HEK293 (cell line): ENCODE measurements around the gene HLA-DRB1.

Experiments
- CTCF ChIA-PET: fragments of 350-600 bp; formaldehyde crosslinking; extraction: SDS; loops from one replicate; lab custom pipeline; 2021; ENCODE audit warnings: antibody characterized with exemption; lab: Yijun Ruan, JAX
- POLR2A ChIA-PET: fragments of 300-600 bp; formaldehyde crosslinking; extraction: SDS; loops from one replicate; lab custom pipeline; 2020; ENCODE audit warnings: antibody characterized with exemption, inconsistent platforms; lab: Yijun Ruan, JAX
- H3K27ac ChIP-seq: fragments of 200-500 bp; sonication (Bioruptor generic); 2 replicates; pipeline ENCODE4 v1.5.1; 2014; ENCODE audit warnings: low read depth, low read length, control low read depth, inconsistent platforms; ENCODE audit errors: extremely low read depth
- H3K36me3 ChIP-seq, 2 experiments: fragments of 200-500 bp in 1 of 2; sonication (Bioruptor generic) in 1 of 2; 1 replicate in 1 of 2; 2 replicates in 1 of 2; pipeline ENCODE4 v1.5.1; 2014 to 2017; ENCODE audit warnings: inconsistent platforms in 2 of 2, low read length in 2 of 2; ENCODE audit not compliant: control insufficient read depth in 2 of 2, insufficient read depth in 1 of 2
- H3K4me1 ChIP-seq: fragments of 200-500 bp; sonication (Bioruptor generic); 2 replicates; pipeline ENCODE4 v1.5.1; 2014; ENCODE audit warnings: mild to moderate bottlenecking, low read length, inconsistent platforms; ENCODE audit not compliant: control insufficient read depth, insufficient read depth
- H3K4me3 ChIP-seq: 2 replicates; pipeline ENCODE4 v1.5.1; 2011; ENCODE audit warnings: low read depth, mild to moderate bottlenecking, control low read depth, low read length, moderate library complexity
- H3K9me3 ChIP-seq: fragments of 200-500 bp; sonication (Bioruptor generic); 2 replicates; pipeline ENCODE4 v1.5.1; 2014; ENCODE audit warnings: low read depth, low read length, inconsistent platforms; ENCODE audit not compliant: control insufficient read depth, insufficient read depth
- GLI2 ChIP-seq: fragments of 450-650 bp; formaldehyde crosslinking; IDR thresholded peaks from 2 replicates; pipeline ENCODE4; 2017; ENCODE audit warnings: missing biosample characterization, missing genetic modification characterization, low read depth, borderline replicate concordance
- GLI4 ChIP-seq: fragments of 450-650 bp; formaldehyde crosslinking; IDR thresholded peaks from 2 replicates; pipeline ENCODE4 v1.5.1; 2016; ENCODE audit warnings: missing biosample characterization, missing genetic modification characterization
- IKZF3 ChIP-seq: fragments of 450-650 bp; IDR thresholded peaks from 2 replicates; pipeline ENCODE4 v1.5.0; 2018; ENCODE audit warnings: missing biosample characterization, mild to moderate bottlenecking, missing genetic modification characterization, moderate library complexity
- KLF10 ChIP-seq: fragments of 450-650 bp; IDR thresholded peaks from 2 replicates; pipeline ENCODE4 v1.5.1; 2018; ENCODE audit warnings: missing biosample characterization, mild to moderate bottlenecking, missing genetic modification characterization
- SCRT2 ChIP-seq: fragments of 450-650 bp; formaldehyde crosslinking; IDR thresholded peaks from 2 replicates; pipeline ENCODE4 v1.5.1; 2016; ENCODE audit warnings: missing biosample characterization, missing genetic modification characterization
- YY2 ChIP-seq: fragments of 450-650 bp; formaldehyde crosslinking; IDR thresholded peaks from 2 replicates; pipeline ENCODE4 v1.5.1; 2016; ENCODE audit warnings: missing biosample characterization, missing genetic modification characterization
- ZBTB21 ChIP-seq: fragments of 450-650 bp; formaldehyde crosslinking; IDR thresholded peaks from 2 replicates; pipeline ENCODE4 v1.5.1; 2017; ENCODE audit warnings: missing biosample characterization, missing genetic modification characterization
- ZBTB26 ChIP-seq: fragments of 450-650 bp; formaldehyde crosslinking; optimal IDR thresholded peaks from 2 replicates; pipeline ENCODE3; 2016; ENCODE audit warnings: missing biosample characterization, mild to moderate bottlenecking, missing genetic modification characterization
- ZFHX2 ChIP-seq: fragments of 450-650 bp; formaldehyde crosslinking; conservative IDR thresholded peaks from 2 replicates; pipeline ENCODE4 v1.5.1; 2016; ENCODE audit warnings: missing biosample characterization, missing genetic modification characterization
- ZFP41 ChIP-seq: fragments of 450-650 bp; formaldehyde crosslinking; IDR thresholded peaks from 2 replicates; pipeline ENCODE4 v1.5.1; 2016; ENCODE audit warnings: missing biosample characterization, missing genetic modification characterization, borderline replicate concordance
- ZNF138 ChIP-seq: fragments of 450-650 bp; formaldehyde crosslinking; IDR thresholded peaks from 2 replicates; pipeline ENCODE4 v1.5.1; 2016; ENCODE audit warnings: missing biosample characterization, missing genetic modification characterization, borderline replicate concordance
- ZNF146 ChIP-seq: fragments of 450-650 bp; formaldehyde crosslinking; IDR thresholded peaks from 2 replicates; pipeline ENCODE4 v1.5.1; 2016; ENCODE audit warnings: missing biosample characterization, missing genetic modification characterization
- ZNF157 ChIP-seq: fragments of 450-650 bp; formaldehyde crosslinking; IDR thresholded peaks from 2 replicates; pipeline ENCODE4 v1.5.1; 2016; ENCODE audit warnings: missing biosample characterization, missing genetic modification characterization
- ZNF175 ChIP-seq: fragments of 450-650 bp; formaldehyde crosslinking; IDR thresholded peaks from 2 replicates; pipeline ENCODE4 v1.5.1; 2016; ENCODE audit warnings: missing biosample characterization, missing genetic modification characterization
- ZNF18 ChIP-seq: fragments of 450-650 bp; formaldehyde crosslinking; IDR thresholded peaks from 2 replicates; pipeline ENCODE4 v1.5.1; 2016; ENCODE audit warnings: missing biosample characterization, missing genetic modification characterization
- ZNF214 ChIP-seq: fragments of 450-650 bp; formaldehyde crosslinking; IDR thresholded peaks from 2 replicates; pipeline ENCODE4 v1.5.1; 2017; ENCODE audit warnings: missing biosample characterization, mild to moderate bottlenecking, missing genetic modification characterization, borderline replicate concordance
- ZNF239 ChIP-seq: fragments of 450-650 bp; formaldehyde crosslinking; IDR thresholded peaks from 2 replicates; pipeline ENCODE4 v1.5.1; 2016; ENCODE audit warnings: missing biosample characterization, missing genetic modification characterization
- ZNF335 ChIP-seq: fragments of 450-650 bp; formaldehyde crosslinking; conservative IDR thresholded peaks from 2 replicates; pipeline ENCODE4 v1.5.1; 2016; ENCODE audit warnings: missing biosample characterization, missing genetic modification characterization
- ZNF391 ChIP-seq: fragments of 450-650 bp; formaldehyde crosslinking; IDR thresholded peaks from 2 replicates; pipeline ENCODE4 v1.5.1; 2016; ENCODE audit warnings: low read depth, missing biosample characterization, missing genetic modification characterization, borderline replicate concordance
- ZNF433 ChIP-seq: fragments of 450-650 bp; formaldehyde crosslinking; IDR thresholded peaks from 2 replicates; pipeline ENCODE4 v1.5.1; 2016; ENCODE audit warnings: missing biosample characterization, missing genetic modification characterization, low read depth
- ZNF558 ChIP-seq: fragments of 450-650 bp; formaldehyde crosslinking; IDR thresholded peaks from 2 replicates; pipeline ENCODE4 v1.5.1; 2016; ENCODE audit warnings: missing biosample characterization, missing genetic modification characterization
- ZNF561 ChIP-seq: fragments of 450-650 bp; IDR thresholded peaks from 2 replicates; pipeline ENCODE4 v1.5.1; 2018; ENCODE audit warnings: missing biosample characterization, missing genetic modification characterization, borderline replicate concordance
- ZNF585B ChIP-seq: fragments of 450-650 bp; formaldehyde crosslinking; IDR thresholded peaks from 2 replicates; pipeline ENCODE4 v1.5.1; 2016; ENCODE audit warnings: missing biosample characterization, missing genetic modification characterization
- ZNF610 ChIP-seq: fragments of 450-650 bp; formaldehyde crosslinking; IDR thresholded peaks from 2 replicates; pipeline ENCODE4 v1.5.1; 2016; ENCODE audit warnings: missing biosample characterization, missing genetic modification characterization, borderline replicate concordance
- ZNF654 ChIP-seq: fragments of 450-650 bp; formaldehyde crosslinking; IDR thresholded peaks from 2 replicates; pipeline ENCODE4 v1.5.1; 2016; ENCODE audit warnings: low read depth, missing biosample characterization, missing genetic modification characterization
- ZNF707 ChIP-seq: fragments of 450-650 bp; formaldehyde crosslinking; IDR thresholded peaks from 2 replicates; pipeline ENCODE4 v1.5.1; 2016; ENCODE audit warnings: missing biosample characterization, missing genetic modification characterization
- ZNF837 ChIP-seq: fragments of 450-650 bp; formaldehyde crosslinking; IDR thresholded peaks from 2 replicates; pipeline ENCODE4 v1.5.1; 2016; ENCODE audit warnings: missing biosample characterization, missing genetic modification characterization
- ZSCAN30 ChIP-seq: fragments of 450-650 bp; IDR thresholded peaks from 2 replicates; pipeline ENCODE4 v1.5.1; 2018; ENCODE audit warnings: missing biosample characterization, mild to moderate bottlenecking, missing genetic modification characterization, moderate library complexity
- TF ChIP-seq, protein P1 (sequence below): fragments of 450-650 bp; formaldehyde crosslinking; IDR thresholded peaks from 2 replicates; pipeline ENCODE4 v1.5.1; 2016; ENCODE audit warnings: missing biosample characterization, missing genetic modification characterization

Gene HLA-DRB1

DNA sequence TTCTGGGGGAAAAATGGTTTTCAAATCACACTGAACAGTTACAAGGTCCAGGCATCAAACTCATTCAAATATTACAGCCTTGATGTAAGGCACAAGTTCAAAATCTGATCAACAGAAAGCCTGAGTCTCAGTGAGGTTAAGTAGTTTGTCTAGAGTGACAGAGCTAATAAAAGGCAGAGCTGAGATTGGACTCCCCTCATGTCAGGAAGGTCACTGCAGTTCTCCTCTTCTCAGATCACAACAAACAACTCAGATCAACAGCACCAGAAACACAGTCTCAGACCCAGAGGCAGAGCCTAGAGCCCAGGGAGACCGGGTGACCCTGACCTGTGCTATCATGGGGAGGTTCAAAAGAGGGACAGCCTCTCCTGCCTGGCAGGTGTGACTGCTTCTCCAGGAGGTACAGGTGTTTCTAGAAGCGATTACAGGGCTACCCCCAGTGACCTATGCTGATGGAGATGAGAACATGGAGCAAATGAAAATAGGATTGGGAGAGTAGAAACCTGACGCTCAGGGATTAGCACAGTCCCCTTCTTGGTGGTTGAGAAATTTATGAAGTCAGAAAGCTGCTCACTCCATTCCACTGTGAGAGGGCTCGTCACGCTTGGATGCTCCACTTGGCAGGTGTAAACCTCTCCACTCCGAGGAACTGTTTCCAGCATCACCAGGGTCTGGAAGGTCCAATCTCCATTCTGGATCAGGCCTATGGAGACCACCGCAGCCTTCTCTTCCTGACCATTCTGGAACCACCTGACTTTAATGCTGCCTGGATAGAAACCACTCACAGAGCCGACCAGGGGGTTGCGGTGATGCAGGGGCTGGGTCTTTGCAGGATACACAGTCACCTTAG is 35.3 kb downstream of the HLA-DRB1 start (continued):
- TF ChIP-seq ZNF157, result no peak
- no peak for TF ChIP-seq ZNF391 (tag by site-specific recombination)
- TF ChIP-seq YY2 (tag by site-specific recombination), result no peak
- no peak for TF ChIP-seq ZNF561 (tag by site-specific recombination)
- no peak for TF ChIP-seq GLI2
- no peak for TF ChIP-seq ZNF335 (tag by site-specific recombination)
- TF ChIP-seq ZNF239 (tag by site-specific recombination), result no peak

GRCh38 chr6:32553037-32553742 is 36.5 kb downstream of the HLA-DRB1 start:
- ChIA-PET POLR2A (no interaction called here), CTCF (interaction anchor here (0.6 to 1.4 kb wide), 3 partner anchors 70 to 147 kb away, joined by 3 to 4 read pairs (median 3); no protein-coding TSS in a partner anchor)
- no peak for TF ChIP-seq ZBTB21 (tag by site-specific recombination)
- no peak for TF ChIP-seq ZNF18 (tag by site-specific recombination)
- no peak for TF ChIP-seq ZFP41
- no peak for TF ChIP-seq ZNF558 (tag by site-specific recombination)
- TF ChIP-seq, protein P1, sequence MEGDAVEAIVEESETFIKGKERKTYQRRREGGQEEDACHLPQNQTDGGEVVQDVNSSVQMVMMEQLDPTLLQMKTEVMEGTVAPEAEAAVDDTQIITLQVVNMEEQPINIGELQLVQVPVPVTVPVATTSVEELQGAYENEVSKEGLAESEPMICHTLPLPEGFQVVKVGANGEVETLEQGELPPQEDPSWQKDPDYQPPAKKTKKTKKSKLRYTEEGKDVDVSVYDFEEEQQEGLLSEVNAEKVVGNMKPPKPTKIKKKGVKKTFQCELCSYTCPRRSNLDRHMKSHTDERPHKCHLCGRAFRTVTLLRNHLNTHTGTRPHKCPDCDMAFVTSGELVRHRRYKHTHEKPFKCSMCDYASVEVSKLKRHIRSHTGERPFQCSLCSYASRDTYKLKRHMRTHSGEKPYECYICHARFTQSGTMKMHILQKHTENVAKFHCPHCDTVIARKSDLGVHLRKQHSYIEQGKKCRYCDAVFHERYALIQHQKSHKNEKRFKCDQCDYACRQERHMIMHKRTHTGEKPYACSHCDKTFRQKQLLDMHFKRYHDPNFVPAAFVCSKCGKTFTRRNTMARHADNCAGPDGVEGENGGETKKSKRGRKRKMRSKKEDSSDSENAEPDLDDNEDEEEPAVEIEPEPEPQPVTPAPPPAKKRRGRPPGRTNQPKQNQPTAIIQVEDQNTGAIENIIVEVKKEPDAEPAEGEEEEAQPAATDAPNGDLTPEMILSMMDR (tag by site-specific recombination), result no peak
- TF ChIP-seq ZSCAN30, result no peak
- no peak for TF ChIP-seq ZNF654 (tag by site-specific recombination)
- TF ChIP-seq ZNF433, result no peak
- no peak for TF ChIP-seq ZNF585B (tag by site-specific recombination)
- no peak for TF ChIP-seq ZFHX2 (tag by site-specific recombination)
- Histone ChIP-seq H3K9me3 (no peaks in the 10 kb centered on the region), H3K4me1 (no peaks in the 10 kb centered on the region), H3K27ac (no peak overlapping the region), H3K36me3 (no peaks in the 10 kb centered on the region), H3K4me3 (no peak overlapping the region)

GRCh38 chr6:32551410-32551809 is 38.2 kb downstream of the HLA-DRB1 start:
- ChIA-PET POLR2A (no interaction called here), CTCF (no interaction called here)
- Histone ChIP-seq H3K36me3 (no peaks in the 10 kb centered on the region), H3K4me3 (no peak overlapping the region), H3K27ac (no peak overlapping the region), H3K4me1 (no peaks in the 10 kb centered on the region), H3K9me3 (no peaks in the 10 kb centered on the region)
- TF ChIP-seq ZNF175 (no peak), ZNF146 (no peak), GLI4 (no peak), SCRT2 (no peak), ZBTB26 (no peak), ZNF138 (tag by site-specific recombination) (no peak), ZNF214 (tag by site-specific recombination) (no peak), IKZF3 (tag by site-specific recombination) (no peak), ZNF837 (no peak), KLF10 (tag by site-specific recombination) (no peak), ZNF707 (tag by site-specific recombination) (no peak), ZNF610 (no peak)
